Measurements from ENCODE around the gene CTDP1.

Gene CTDP1

GRCh38 chr18:79644006-79644665, 35.5 kb upstream of the CTDP1 start:
- peak; percentile 7 to 65 for DNase-seq

- peak in 1 of 2 donors; percentile 3 for DNase-seq
Observed at GRCh38 chr18:79644666-79645057, 34.9 kb upstream of the CTDP1 start.

GRCh38 chr18:79645291-79645983, 34.2 kb upstream of the CTDP1 start:
- no peak for DNase-seq

- DNase-seq: no peak
Observed at GRCh38 chr18:79647307-79647706, 32.3 kb upstream of the CTDP1 start.

- no peak for DNase-seq
Observed at GRCh38 chr18:79650959-79651358, 28.6 kb upstream of the CTDP1 start.

GRCh38 chr18:79657342-79657996, 22.1 kb upstream of the CTDP1 start:
- no peak for DNase-seq

- no peak for DNase-seq
Observed at GRCh38 chr18:79658366-79658765, 21.2 kb upstream of the CTDP1 start.

- no peak for DNase-seq
Observed at GRCh38 chr18:79659733-79660132, 19.9 kb upstream of the CTDP1 start.

GRCh38 chr18:79662034-79662433, 17.6 kb upstream of the CTDP1 start:
- DNase-seq: peak in 1 of 2 donors; percentile 42

GRCh38 chr18:79662439-79662838, 17.2 kb upstream of the CTDP1 start:
- DNase-seq: no peak

GRCh38 chr18:79664525-79665125, 15.0 kb upstream of the CTDP1 start:
- no peak for DNase-seq

GRCh38 chr18:79668203-79668602, 11.4 kb upstream of the CTDP1 start:
- no peak for DNase-seq

GRCh38 chr18:79672490-79673276, 6.9 kb upstream of the CTDP1 start:
- no peak for DNase-seq

- DNase-seq: no peak
Observed at GRCh38 chr18:79677221-79677620, 2.4 kb upstream of the CTDP1 start.

- no peak for DNase-seq
Observed at GRCh38 chr18:79677840-79678239, 1.8 kb upstream of the CTDP1 start.

- DNase-seq: peak; percentile 99
Observed at GRCh38 chr18:79678665-79679551, 695 bp upstream of the CTDP1 start.

GRCh38 chr18:79680100-79680879, 687 bp downstream of the CTDP1 start:
- DNase-seq: no peak

GRCh38 chr18:79680891-79681339, 1.3 kb downstream of the CTDP1 start:
- DNase-seq: no peak

- no peak for DNase-seq
Observed at GRCh38 chr18:79681484-79682387, 2.1 kb downstream of the CTDP1 start.

- no peak for DNase-seq
Observed at GRCh38 chr18:79682481-79682880, 2.9 kb downstream of the CTDP1 start.

Data from hippocampal formation (tissue), 2 donors.